Stimulated activated CD4-positive, alpha-beta T cell treated with anti-CD3 and anti-CD28 coated beads, Interleukin-12 subunit alpha, Interleukin-12 subunit beta, amount 100 ng/mL, for 24 hours (primary cell): ENCODE results near the gene KRTAP2-4.
"Not testable (repeated sequence)": the region's sequence is repeated elsewhere in the genome, so short reads cannot be mapped to it uniquely, and the experiment has no call there.

Experiments used
- DNase-seq, 2 experiments: peaks; one replicate each; pipeline ENCODE4 v3.0.0-alpha.2; 2020; ENCODE audit warnings: low read depth in 2 of 2

The KRTAP2-4 gene

DNA sequence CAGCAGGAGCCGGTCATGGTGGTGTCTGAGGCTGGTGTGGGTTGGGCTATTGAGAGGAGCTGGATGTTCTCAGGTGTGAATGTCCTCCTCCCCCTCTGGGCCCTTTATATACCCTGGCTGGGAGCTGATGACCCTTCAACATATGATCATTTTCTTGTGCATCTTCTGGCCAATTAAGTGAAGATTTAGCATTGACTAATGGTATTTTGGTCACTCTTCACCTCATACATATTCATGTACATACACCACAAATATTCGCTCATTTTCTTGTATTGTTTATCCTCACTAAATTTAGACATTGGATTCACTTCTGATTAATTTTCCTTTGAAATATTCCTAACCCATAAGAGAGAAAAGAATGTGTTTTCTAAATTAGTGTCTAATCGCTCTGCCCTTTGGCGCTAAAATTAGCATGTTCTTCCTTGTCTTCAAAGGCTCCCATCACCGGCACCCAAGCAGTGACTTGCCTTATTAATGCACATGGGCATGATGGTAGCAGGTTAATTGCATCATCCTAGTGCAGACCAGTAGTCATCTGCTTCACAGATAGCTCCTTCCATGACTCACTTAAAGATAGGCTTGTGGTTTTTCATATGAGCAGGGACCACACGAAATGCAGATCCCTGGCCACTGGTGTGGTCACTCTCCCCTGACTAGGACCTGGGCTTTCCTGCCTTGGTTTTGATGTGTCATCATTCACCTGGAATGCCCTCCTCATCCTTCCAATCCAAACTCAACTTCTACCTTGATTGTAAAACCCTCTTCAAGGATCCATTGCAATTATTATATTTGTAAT is at the start of gene KRTAP2-4:
KRTAP2-4 (minus strand) TSS at position 51 of the 796 bp plus-strand sequence; CDS start at position 17, 34 bp downstream.
- no peak for DNase-seq

DNA sequence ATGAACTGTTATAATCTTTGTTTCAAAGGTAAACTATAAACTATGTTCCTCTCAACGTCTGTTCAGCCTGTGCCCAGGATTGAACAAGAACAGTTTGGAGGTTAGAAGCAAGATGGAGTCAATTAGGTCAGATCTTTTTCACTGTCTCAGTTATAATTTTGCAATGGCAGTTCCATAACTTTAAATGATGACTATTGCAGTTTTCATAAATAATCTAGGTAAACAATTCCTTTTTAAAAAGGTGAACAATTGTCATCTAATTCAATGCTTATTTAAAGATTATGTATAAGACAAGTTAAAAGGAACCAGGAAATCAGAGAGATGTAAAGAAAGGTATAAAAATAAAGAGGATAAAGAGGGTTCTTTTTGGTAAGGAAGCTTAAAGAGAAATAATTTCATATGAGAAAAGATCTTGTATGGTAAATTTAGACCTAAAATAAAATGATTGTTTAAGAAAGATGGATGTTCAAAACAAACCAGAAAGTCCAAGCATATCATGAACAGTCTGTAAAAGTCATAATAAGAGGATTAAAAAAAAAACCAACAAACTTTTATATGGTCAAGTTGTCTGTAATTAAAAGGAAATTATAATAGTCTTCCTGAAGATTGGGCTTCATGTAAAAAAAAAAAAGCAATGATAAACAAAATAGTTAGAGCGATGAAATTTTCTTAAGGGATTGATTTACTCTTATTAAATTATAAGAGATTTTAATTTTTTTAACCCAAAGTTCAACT is 45.6 kb upstream of the KRTAP2-4 start:
- DNase-seq, result no peak

DNA sequence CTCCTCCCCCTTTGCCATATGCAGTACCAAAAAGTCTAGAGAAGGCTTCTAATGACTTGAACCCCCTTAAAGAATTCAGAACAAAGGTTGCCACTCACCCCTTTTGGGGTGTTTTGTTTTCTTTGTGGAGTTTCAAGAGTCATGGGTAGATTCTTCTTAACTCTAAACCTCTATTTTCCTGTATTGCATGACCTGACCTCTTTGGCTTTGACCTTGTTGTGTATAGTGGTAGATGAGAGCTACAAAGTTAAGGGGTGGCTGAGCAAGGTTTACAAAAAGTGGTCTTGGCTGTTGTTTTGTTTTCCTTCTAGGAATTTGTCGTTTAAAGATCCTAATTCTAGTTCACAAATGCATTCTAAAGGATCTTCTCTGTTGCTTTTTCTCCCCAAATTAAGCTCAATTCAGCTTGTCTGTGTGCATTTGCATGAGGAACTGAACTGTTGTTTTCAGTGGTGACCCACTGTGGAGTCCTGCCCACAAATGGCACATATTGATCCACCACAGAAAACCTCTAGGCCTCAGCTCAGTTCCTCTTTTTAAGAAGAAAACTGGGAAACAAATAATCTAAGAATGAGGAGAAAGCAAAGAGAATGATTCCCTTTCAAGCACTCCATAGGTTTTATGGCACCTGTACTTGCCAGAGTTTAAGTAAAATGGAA is 43.2 kb upstream of the KRTAP2-4 start:
- DNase-seq, result not testable (repeated sequence)

DNA sequence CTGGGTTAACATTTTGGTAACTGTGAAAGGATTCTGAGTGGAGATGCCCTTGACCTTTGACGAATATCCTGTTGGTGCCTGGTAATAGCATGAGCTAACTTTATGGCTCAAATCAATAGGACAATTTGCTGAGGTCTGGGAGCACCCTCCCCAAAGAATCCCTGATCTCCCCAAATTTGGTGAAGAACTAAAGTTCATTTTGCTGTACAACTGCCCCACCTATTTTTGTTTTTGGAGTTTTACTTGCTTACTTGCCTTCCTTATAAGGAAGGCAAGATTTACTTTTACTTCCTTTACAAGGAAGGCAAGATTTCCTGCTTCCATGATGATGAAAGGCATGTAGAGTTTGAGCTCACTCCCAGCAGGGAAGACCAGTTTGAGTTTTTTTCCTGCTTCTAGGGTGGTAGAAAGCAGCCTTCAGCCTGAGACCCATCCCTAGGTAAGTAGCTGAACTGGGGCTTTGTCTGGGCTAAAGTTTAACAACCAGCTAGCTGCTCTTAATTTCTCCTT is 42.3 kb upstream of the KRTAP2-4 start:
- DNase-seq, result no peak

DNA sequence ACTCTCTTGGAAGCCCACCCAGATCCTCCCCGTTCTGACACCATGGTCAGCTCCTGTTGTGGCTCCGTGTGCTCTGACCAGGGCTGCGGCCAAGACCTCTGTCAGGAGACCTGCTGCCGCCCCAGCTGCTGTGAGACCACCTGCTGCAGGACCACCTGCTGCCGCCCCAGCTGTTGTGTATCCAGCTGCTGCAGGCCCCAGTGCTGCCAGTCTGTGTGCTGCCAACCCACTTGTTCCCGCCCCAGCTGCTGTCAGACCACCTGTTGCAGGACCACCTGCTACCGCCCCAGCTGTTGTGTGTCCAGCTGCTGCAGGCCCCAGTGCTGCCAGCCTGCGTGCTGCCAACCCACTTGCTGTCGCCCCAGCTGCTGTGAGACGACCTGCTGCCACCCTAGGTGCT is 39.7 kb upstream of the KRTAP2-4 start, which contains the start of gene KRTAP4-9:
KRTAP4-9 (plus strand) TSS at position 43 of the 400 bp plus-strand sequence; CDS start at position 43, 0 bp downstream.
- DNase-seq, result not testable (repeated sequence)

- not testable (repeated sequence) for DNase-seq
These were observed 38.8 kb upstream of the KRTAP2-4 start for GRCh38 chr17:41104386-41105038.

DNA sequence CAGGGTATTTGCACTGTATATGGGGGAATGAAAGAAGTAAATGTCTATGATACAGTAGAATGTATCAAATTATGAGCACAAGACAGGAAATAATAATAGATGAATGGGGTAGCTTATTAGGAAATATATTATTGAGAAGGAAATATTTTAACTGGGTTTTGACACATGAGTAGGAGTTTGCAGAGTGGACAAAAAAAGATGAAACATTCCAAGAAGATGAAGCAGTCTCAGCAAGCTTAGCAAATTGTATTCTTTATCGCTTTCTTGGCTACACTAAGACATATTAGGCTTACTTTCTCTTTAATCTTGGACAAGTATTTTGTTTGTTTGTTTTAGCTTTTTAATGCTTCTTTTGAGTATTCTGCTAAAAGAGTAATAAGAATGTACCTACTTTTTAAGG is 38.2 kb upstream of the KRTAP2-4 start:
- no peak for DNase-seq

DNA sequence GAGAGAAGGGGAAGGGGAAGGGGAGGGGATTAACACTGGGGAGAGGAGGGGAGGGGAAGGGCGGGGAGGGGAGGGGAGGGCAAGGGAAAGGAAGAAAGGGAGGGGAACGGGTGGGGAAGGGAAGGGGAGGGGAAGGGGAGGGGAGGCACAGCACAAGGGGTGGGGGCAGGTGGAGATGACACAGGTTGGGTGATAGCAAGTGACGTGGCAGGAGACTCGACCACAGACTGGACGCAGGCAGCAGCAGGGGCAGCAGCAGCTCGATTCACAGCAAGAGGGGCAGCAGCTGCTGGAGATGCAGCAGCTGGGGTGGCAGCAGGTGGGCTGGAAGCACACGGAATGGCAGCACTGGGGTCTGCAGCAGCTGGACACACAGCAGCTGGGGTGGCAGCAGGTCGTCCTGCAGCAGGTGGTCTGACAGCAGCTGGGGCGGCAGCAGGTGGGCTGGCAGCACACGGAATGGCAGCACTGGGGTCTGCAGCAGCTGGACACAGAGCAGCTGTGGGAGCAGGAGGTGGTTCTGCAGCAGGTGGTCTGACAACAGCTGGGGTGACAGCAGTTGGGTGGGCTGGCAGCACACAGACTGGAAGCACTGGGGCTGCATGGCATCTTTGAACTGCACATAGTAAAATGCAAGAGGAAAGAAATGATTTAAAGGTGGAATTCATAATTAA is 36.0 kb upstream of the KRTAP2-4 start, which contains the start of gene KRTAP4-16:
KRTAP4-16 (minus strand) TSS at position 624 of the 674 bp plus-strand sequence; CDS start at position 624, 0 bp downstream.
- DNase-seq, result no peak

DNA sequence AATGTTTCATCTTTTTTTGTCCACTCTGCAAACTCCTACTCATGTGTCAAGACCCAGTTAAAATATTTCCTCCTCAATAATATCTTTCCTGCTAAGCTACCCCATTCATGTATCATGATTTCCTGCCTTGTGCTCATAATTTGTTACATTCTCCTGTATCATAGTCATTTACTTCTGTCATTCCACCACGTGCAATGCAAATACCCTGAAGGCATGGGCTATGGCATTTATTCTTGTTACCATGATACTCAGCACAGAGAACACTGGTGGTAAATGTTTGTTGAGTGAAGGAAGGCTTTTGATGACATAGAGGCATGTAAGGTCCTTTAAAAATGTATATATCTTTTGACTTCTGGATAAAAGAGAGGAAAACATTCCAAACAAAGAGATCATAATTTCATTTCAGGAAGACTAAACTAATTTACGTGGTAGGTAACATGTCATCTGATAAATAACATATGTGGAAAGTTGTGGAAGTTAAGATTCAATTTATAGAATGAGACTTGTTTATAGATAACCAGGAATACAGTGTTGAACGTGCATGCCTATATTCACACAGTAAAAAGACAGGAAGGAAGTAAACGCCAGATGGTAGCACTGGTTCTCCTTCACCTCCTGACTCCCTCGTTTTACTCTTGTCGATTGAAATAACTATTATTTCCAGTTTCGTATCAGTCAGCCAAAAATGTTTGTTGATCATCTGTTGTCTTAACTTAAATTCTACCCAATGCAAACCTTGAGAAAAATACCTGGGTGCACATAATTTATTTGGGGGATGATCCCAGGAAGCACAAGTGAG is 34.2 kb upstream of the KRTAP2-4 start:
- DNase-seq, result not testable (repeated sequence)

DNA sequence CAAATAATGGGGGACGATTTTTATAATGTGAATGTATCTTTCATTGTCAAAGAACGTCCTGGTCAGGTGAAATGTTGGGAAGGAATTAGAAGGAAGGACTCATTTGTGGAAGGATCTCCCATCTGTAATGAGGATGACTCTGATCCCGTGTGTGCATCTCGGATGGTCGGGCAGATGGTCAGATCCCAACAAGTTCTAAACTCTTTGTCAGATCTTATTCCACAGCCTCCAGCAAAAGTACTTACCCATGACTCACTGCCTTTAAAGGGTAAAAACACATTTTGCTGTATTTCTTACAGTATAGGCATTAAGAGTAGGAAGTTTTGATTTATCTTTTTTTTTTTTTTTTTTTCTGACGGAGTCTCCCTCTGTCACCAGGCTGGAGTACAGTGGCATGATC is 32.8 kb upstream of the KRTAP2-4 start:
- no peak for DNase-seq

DNA sequence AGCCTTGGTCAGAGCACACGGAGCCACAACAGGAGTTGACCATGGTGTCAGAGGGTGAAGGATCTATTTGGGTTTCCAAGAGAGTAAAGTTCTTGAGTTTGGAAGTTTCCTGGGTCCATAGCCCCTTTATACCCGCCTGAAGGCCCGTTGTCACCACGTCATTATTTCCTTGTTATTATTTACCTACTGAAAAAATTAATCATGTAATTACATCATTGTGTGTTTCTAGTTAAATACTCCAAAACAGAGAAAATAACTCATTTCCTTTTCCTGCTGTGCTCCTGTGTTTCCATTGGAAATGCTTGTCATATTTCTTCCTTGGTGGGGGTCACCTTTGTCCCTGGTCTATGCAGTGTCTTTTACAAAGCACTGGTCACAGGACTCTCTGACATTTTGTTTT is 32.4 kb upstream of the KRTAP2-4 start, which contains the start of gene KRTAP4-8:
KRTAP4-8 (minus strand) TSS at position 101 of the 400 bp plus-strand sequence; CDS start at position 43, 58 bp downstream.
- DNase-seq, result no peak

- DNase-seq, result no peak
These were observed 30.4 kb upstream of the KRTAP2-4 start for GRCh38 chr17:41096055-41096454.

DNA sequence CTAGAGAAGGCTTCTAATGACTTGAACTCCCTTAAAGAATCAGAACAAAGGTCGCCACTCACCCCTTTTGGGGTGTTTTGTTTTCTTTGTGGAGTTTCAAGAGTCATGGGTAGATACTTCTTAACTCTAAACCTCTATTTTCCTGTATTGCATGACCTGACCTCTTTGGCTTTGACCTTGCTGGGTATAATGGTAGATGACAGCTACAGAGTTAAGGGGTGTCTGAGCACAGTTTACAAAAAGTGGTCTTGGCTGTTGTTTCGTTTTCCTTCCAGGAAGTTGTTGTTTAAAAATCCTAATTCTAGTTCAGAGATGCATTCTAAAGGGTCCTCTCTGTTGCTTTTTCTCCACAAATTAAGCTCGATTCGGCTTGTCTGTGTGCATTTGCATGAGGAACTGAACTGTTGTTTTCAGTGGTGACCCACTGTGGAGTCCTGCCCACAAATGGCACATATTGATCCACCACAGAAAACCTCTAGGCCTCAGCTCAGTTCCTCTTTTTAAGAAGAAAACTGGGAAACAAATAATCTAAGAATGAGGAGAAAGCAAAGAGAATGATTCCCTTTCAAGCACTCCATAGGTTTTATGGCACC is 23.2 kb upstream of the KRTAP2-4 start:
- not testable (repeated sequence) for DNase-seq

GRCh38 chr17:41084100-41084856 is 18.6 kb upstream of the KRTAP2-4 start, which contains the start of gene KRTAP4-7:
Gene KRTAP4-7 (plus strand): TSS chr17:41084150. CDS start chr17:41084207, 57 bp downstream.
- not testable (repeated sequence) for DNase-seq

- not testable (repeated sequence) for DNase-seq
These were observed 17.7 kb upstream of the KRTAP2-4 start for GRCh38 chr17:41083427-41083826.

DNA sequence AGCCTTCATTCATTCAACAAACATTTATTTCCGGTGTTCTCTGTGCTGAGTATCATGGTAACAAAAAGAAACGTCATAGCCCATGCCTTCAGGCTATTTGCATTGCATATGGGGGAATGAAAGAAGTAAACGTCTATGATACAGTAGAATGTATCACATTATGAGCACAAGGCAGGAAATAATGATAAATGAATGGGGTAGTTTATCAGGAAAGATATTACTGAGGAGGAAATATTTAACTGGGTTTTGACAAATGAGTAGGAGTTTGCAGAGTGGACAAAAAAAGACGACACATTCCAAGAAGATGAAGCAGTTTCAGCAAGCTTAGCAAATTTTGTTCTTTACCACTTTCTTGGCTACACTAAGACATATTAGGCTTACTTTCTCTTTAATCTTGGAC is 16.9 kb upstream of the KRTAP2-4 start:
- DNase-seq, result no peak

GRCh38 chr17:41076788-41077187 is 11.1 kb upstream of the KRTAP2-4 start:
- no peak for DNase-seq

DNA sequence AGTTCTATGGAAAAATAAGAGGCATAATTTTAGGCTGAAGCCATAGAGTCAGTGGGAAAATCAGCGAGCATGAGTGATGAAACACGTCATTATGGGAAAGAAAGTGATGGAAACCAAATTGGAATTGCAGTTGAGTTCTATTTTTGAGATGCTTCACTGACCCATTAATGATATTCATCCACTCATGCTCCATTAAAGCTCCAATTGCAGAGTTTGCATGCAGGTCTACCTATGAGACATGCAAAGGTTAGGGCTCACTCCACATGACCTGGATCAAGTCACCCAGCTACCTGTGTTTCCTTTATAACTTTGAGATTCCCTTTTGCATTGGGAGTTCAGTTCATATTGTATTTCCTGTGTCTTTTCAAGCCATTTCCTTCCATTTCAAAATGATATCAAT is 8.0 kb upstream of the KRTAP2-4 start:
- no peak for DNase-seq
